HG03159 (cell line): ENCODE data around the gene TDP2.
"Not testable (repeated sequence)": the region's sequence is repeated elsewhere in the genome, so short reads cannot be mapped to it uniquely, and the experiment has no call there.

Source experiments
- ATAC-seq: cut with Tn5 transposase; IDR thresholded peaks from one replicate; pipeline ENCODE4 v1.9.1; 2021; ENCODE audit warnings: mild to moderate bottlenecking, moderate library complexity; ENCODE audit not compliant: unreplicated experiment

The TDP2 gene

GRCh38 chr6:24683297-24684296 lies 16.9 kb upstream of the TDP2 start:
- no peak for ATAC-seq

- no peak for ATAC-seq
Measured at GRCh38 chr6:24680582-24680981, 13.9 kb upstream of the TDP2 start.

GRCh38 chr6:24678792-24679352 lies 12.2 kb upstream of the TDP2 start:
- not testable (repeated sequence) for ATAC-seq

GRCh38 chr6:24673625-24674024 lies 6.9 kb upstream of the TDP2 start:
- ATAC-seq = no peak

GRCh38 chr6:24672620-24673182 lies 6.0 kb upstream of the TDP2 start:
- ATAC-seq = no peak

- ATAC-seq = not testable (repeated sequence)
Measured at GRCh38 chr6:24671077-24671476, 4.4 kb upstream of the TDP2 start.

GRCh38 chr6:24670492-24670891 lies 3.8 kb upstream of the TDP2 start:
- ATAC-seq = not testable (repeated sequence)

- ATAC-seq = no peak
Measured at GRCh38 chr6:24668997-24669361, 2.3 kb upstream of the TDP2 start.

GRCh38 chr6:24668066-24668996 lies 1.6 kb upstream of the TDP2 start:
- not testable (repeated sequence) for ATAC-seq

GRCh38 chr6:24667378-24667803 lies 692 bp upstream of the TDP2 start:
- ATAC-seq = peak; percentile 0

- ATAC-seq = peak; percentile 35
Measured at GRCh38 chr6:24666097-24666640, 530 bp downstream of the TDP2 start.

- no peak for ATAC-seq
Measured at GRCh38 chr6:24664046-24664987, 2.4 kb downstream of the TDP2 start.

- no peak for ATAC-seq
Measured at GRCh38 chr6:24663189-24663588, 3.5 kb downstream of the TDP2 start.

- no peak for ATAC-seq
Measured at GRCh38 chr6:24662236-24662635, 4.5 kb downstream of the TDP2 start.

GRCh38 chr6:24661759-24662158 lies 4.9 kb downstream of the TDP2 start:
- ATAC-seq = not testable (repeated sequence)

GRCh38 chr6:24660105-24660504 lies 6.6 kb downstream of the TDP2 start:
- ATAC-seq = no peak

GRCh38 chr6:24659561-24659960 lies 7.1 kb downstream of the TDP2 start:
- no peak for ATAC-seq

GRCh38 chr6:24658573-24659560 lies 7.8 kb downstream of the TDP2 start:
- no peak for ATAC-seq
